HCT116 (cell line): Measurements from ENCODE around the gene SUPT6H. TPM values are rescaled to one million over a fixed set of nuclear protein-coding genes. Genes with fewer than 3 reads are reported as not detected.
A peak's percentile ranks its signal among the peaks of the same experiment; 100 is the strongest.

Experiments used
- ATAC-seq: fragments of 200-7000 bp; cut with Tn5 transposase; 2 replicates; pipeline ENCODE4 v1.9.1; 2020; ENCODE audit warnings: mild to moderate bottlenecking, moderate library complexity
- BruUV-seq: library from RNA; stranded (reverse); fragments of 400-500 nt; replicated peaks from 2 replicates; lab custom pipeline; 2021; lab: Mats Ljungman, UMichigan
- CTCF ChIA-PET: fragments of 300-600 bp; sonication (Branson Sonifier 250); formaldehyde crosslinking; loops from one replicate; lab custom pipeline; 2021; ENCODE audit warnings: antibody characterized with exemption; lab: Charles Lee
- POLR2A ChIA-PET: fragments of 300-600, 350-600 bp; sonication (Branson Sonifier 250); formaldehyde crosslinking; loops from one replicate; lab custom pipeline; 2021; ENCODE audit warnings: antibody characterized with exemption; lab: Charles Lee
- RAD21 ChIA-PET, 2 experiments: fragments of 300-600 bp; sonication (Branson Sonifier 250); formaldehyde crosslinking; loops; one replicate each; lab custom pipeline; 2023; ENCODE audit warnings: low total read pairs in 2 of 2; ENCODE audit not compliant: uncharacterized antibody in 2 of 2, unreplicated experiment in 2 of 2, low non-redundant PET in 1 of 2; lab: Charles Lee
- DNase-seq: peaks from one replicate; pipeline ENCODE4 v3.0.0-alpha.2; 2010; ENCODE audit warnings: low read depth, low spot score
- H2AFZ ChIP-seq: fragments of 200-600 bp; shearing (Covaris generic), sonication (generic); 2 replicates; pipeline ENCODE4 v1.6.1; 2017; ENCODE audit warnings: low read depth, mixed run types, mixed read lengths, antibody characterized with exemption, low read length; ENCODE audit not compliant: poor library complexity, severe bottlenecking
- H3K27ac ChIP-seq: 2 replicates; pipeline ENCODE4 v1.5.1; 2012; ENCODE audit warnings: low read depth, low read length
- H3K27me3 ChIP-seq: fragments of 200-600 bp; sonication (generic); 2 replicates; pipeline ENCODE4 v1.6.1; 2016; ENCODE audit warnings: mixed run types, low read length, mixed read lengths; ENCODE audit not compliant: insufficient read depth
- H3K36me3 ChIP-seq, 2 experiments: fragments of 200-500 bp in 1 of 2; fragments of 200-600 bp in 1 of 2; sonication (Bioruptor generic) in 1 of 2; sonication (generic) in 1 of 2; 2 replicates each; pipeline versions ENCODE4 v1.5.1 to v1.6.1; 2014 to 2016; ENCODE audit warnings: low read length in 2 of 2, inconsistent platforms in 1 of 2, mixed read lengths in 1 of 2, mixed run types in 1 of 2; ENCODE audit not compliant: insufficient read depth in 2 of 2, control insufficient read depth in 1 of 2
- H3K4me1 ChIP-seq, 2 experiments: fragments of 200-600 bp in 1 of 2; sonication (generic) in 1 of 2; 2 replicates each; pipeline versions ENCODE4 v1.5.1 to v1.6.1; 2012 to 2017; ENCODE audit warnings: low read length in 2 of 2, inconsistent platforms in 1 of 2, mild to moderate bottlenecking in 1 of 2, mixed read lengths in 1 of 2, mixed run types in 1 of 2, moderate library complexity in 1 of 2; ENCODE audit not compliant: insufficient read depth in 2 of 2, control insufficient read depth in 1 of 2
- H3K4me2 ChIP-seq: fragments of 200-600 bp; sonication (generic); 2 replicates; pipeline ENCODE4 v1.6.1; 2017; ENCODE audit warnings: mixed run types, low read length, mixed read lengths
- H3K4me3 ChIP-seq, 2 experiments: fragments of 200-600 bp in 1 of 2; sonication (generic) in 1 of 2; replicated peaks in 1 of 2; 2 replicates each; pipeline ENCODE4 v1.5.1; 2011 to 2016; ENCODE audit warnings: low read length in 2 of 2, control low read depth in 1 of 2, low read depth in 1 of 2, mild to moderate bottlenecking in 1 of 2, mixed read lengths in 1 of 2, mixed run types in 1 of 2
- H3K79me2 ChIP-seq: fragments of 200-600 bp; sonication (generic); 2 replicates; pipeline ENCODE4 v1.6.1; 2017; ENCODE audit warnings: mild to moderate bottlenecking, mixed run types, low read length, moderate library complexity, mixed read lengths; ENCODE audit not compliant: insufficient read depth
- H3K9ac ChIP-seq: fragments of 200-600 bp; sonication (generic); 2 replicates; pipeline ENCODE4 v1.6.1; 2016; ENCODE audit warnings: low read length, mixed read lengths
- H3K9me2 ChIP-seq: fragments of 200-600 bp; sonication (generic), shearing (Covaris generic); 2 replicates; pipeline ENCODE4 v1.6.1; 2017; ENCODE audit warnings: mixed run types, mild to moderate bottlenecking, moderate library complexity; ENCODE audit not compliant: insufficient read depth
- H3K9me3 ChIP-seq, 2 experiments: fragments of 200-500 bp in 1 of 2; fragments of 200-600 bp in 1 of 2; sonication (Bioruptor generic) in 1 of 2; sonication (generic) in 1 of 2; 2 replicates each; pipeline ENCODE4 v1.6.1; 2014 to 2017; ENCODE audit warnings: low read length in 2 of 2, mixed read lengths in 2 of 2, inconsistent platforms in 1 of 2, low read depth in 1 of 2, mild to moderate bottlenecking in 1 of 2, mixed run types in 1 of 2, moderate library complexity in 1 of 2; ENCODE audit not compliant: control insufficient read depth in 1 of 2, insufficient read depth in 1 of 2
- H4K20me1 ChIP-seq: fragments of 200-600 bp; sonication (generic), shearing (Covaris generic); 2 replicates; pipeline ENCODE4 v1.6.1; 2017; ENCODE audit warnings: mixed run types, mild to moderate bottlenecking, moderate library complexity; ENCODE audit not compliant: insufficient read depth
- ELF1 ChIP-seq: IDR thresholded peaks from 2 replicates; pipeline ENCODE4 v1.6.1; 2012; ENCODE audit warnings: low read depth, borderline replicate concordance
- SIN3A ChIP-seq: IDR thresholded peaks from 2 replicates; pipeline ENCODE4 v1.6.1; 2012; ENCODE audit warnings: low read depth
- YY1 ChIP-seq: IDR thresholded peaks from 2 replicates; pipeline ENCODE4 v1.6.1; 2011; ENCODE audit warnings: low read length, low read depth, moderate library complexity, mild to moderate bottlenecking; ENCODE audit not compliant: insufficient replicate concordance; ENCODE audit errors: extremely low read depth
- intact Hi-C: fragments of 100-400 bp; cut with micrococcal nuclease; formaldehyde crosslinking; loops from 2 replicates; pipeline ENCODE4 v1.10.0; 2022
- total RNA-seq: library from RNA; stranded (reverse); gene quantifications from one replicate; pipeline ENCODE4 v1.2.1, GENCODE V29; 2021; ENCODE audit not compliant: unreplicated experiment
- TF ChIP-seq, protein P1 (sequence below): IDR thresholded peaks from 2 replicates; pipeline ENCODE4 v1.6.1; 2012

The SUPT6H gene
- total RNA-seq, 1 experiment from 2014 or later, result 62.1 TPM

GRCh38 chr17:28737316-28737715, 75.3 kb downstream of the SUPT6H start (continued):
- no peak for TF ChIP-seq ELF1
- TF ChIP-seq, protein P1, sequence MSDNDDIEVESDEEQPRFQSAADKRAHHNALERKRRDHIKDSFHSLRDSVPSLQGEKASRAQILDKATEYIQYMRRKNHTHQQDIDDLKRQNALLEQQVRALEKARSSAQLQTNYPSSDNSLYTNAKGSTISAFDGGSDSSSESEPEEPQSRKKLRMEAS, result no peak

DNA sequence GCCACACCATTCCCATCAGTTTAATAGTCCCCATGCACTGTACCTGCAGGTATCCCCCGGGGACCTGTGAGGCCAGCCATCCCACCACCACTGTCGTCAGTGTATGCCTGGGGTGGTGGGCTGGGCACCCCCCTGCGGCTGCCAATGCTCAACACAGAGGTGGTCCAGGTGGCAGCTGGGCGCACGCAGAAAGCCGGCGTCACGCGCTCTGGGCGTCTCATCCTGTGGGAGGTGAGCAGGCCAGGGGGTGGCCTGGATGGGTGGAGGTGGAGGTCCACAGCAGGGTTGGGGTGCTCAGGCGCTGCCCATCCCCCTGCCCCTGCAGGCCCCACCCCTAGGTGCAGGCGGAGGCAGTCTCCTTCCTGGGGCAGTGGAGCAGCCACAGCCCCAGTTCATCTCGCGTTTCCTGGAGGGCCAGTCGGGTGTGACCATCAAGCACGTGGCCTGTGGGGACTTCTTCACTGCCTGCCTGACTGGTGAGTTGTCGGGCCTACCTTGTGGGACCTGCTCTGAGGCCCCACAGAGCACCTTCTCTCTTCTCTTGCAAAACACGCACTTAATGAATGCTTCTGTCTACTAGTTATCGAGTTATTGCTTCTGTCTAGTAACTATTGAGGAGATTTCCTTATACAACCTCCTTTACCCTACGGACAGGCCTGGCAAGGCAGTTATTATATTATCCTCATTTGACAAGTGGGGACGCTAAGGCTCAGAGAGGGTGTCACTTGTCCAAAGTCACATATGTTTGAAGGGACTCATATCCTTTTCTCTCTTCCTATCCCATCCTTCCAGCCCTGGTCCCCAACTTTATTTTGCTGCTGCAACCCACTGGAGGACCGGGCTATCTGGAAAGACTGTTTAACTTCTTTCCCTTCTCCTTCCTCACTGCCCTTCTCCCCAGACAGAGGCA, 76.0 kb downstream of the SUPT6H start:
- ATAC-seq (no peak), DNase-seq (no peak)
- CTCF ChIA-PET, result no interaction called here
- POLR2A ChIA-PET, result no interaction called here
- Histone ChIP-seq H3K4me3 (no peak overlapping the region), H3K27me3 (no peaks in the 10 kb centered on the region), H4K20me1 (no peaks in the 10 kb centered on the region), H3K79me2 (no peaks in the 10 kb centered on the region), H3K4me2 (no peak overlapping the region), H2AFZ (no peak overlapping the region), H3K27ac (peak overlapping the region; percentile 22; the same call in 1 of the 2 replicates), H3K4me1 (peaks cover 22 to 33% of the 10 kb centered on the region in 2 experiments), H3K36me3 (no peaks in the 10 kb centered on the region), H3K9ac (no peak overlapping the region), H3K9me2 (no peaks in the 10 kb centered on the region), H3K9me3 (no peaks in the 10 kb centered on the region)
- RAD21 ChIA-PET, result no interaction called here
- TF ChIP-seq SIN3A (no peak), YY1 (no peak)
- TF ChIP-seq, protein P1, result peak; percentile 67
- BruUV-seq, result no TSS peak
- intact Hi-C loops, result no loop called here
